Trophoblast cell (in vitro differentiated cells and primary cell): ENCODE results near the gene FARSA.
"Not testable (repeated sequence)": the region's sequence is repeated elsewhere in the genome, so short reads cannot be mapped to it uniquely, and the experiment has no call there.

Experiments
- DNase-seq, 2 donors: peaks; one replicate each; pipeline ENCODE4 v3.0.0-alpha.2; 2016
- H2AFZ ChIP-seq: 2 replicates; pipeline ENCODE4 v1.6.1; 2013; ENCODE audit warnings: low read length, moderate library complexity, mild to moderate bottlenecking; ENCODE audit not compliant: insufficient read depth, poor library complexity
- H2AK5ac ChIP-seq: 2 replicates; pipeline ENCODE4 v1.6.1; 2013; ENCODE audit warnings: mild to moderate bottlenecking, low read length
- H2BK120ac ChIP-seq: 2 replicates; pipeline ENCODE4 v1.6.1; 2013; ENCODE audit warnings: low read length, mild to moderate bottlenecking, moderate library complexity; ENCODE audit not compliant: insufficient read depth, poor library complexity
- H2BK12ac ChIP-seq: 2 replicates; pipeline ENCODE4 v1.6.1; 2013; ENCODE audit warnings: mild to moderate bottlenecking, low read length, moderate library complexity
- H2BK5ac ChIP-seq: 2 replicates; pipeline ENCODE4 v1.6.1; 2013; ENCODE audit warnings: low read length, low read depth, moderate library complexity, mild to moderate bottlenecking; ENCODE audit not compliant: poor library complexity
- H3K14ac ChIP-seq: 2 replicates; pipeline ENCODE4 v1.6.1; 2013; ENCODE audit warnings: mild to moderate bottlenecking, low read length
- H3K18ac ChIP-seq: 2 replicates; pipeline ENCODE4 v1.6.1; 2013; ENCODE audit warnings: mild to moderate bottlenecking, low read length
- H3K23ac ChIP-seq: 2 replicates; pipeline ENCODE4 v1.6.1; 2013; ENCODE audit warnings: low read length
- H3K27ac ChIP-seq: 2 replicates; pipeline ENCODE4 v1.5.1; 2013; ENCODE audit warnings: low read depth, mild to moderate bottlenecking, inconsistent platforms, low read length, moderate library complexity
- H3K27me3 ChIP-seq: 2 replicates; pipeline ENCODE4 v1.6.1; 2013; ENCODE audit warnings: inconsistent platforms, mild to moderate bottlenecking, low read length, moderate library complexity; ENCODE audit not compliant: insufficient read depth
- H3K36me3 ChIP-seq, 2 experiments: 1 replicate in 1 of 2; 2 replicates in 1 of 2; pipeline ENCODE4 v1.6.1; 2013; ENCODE audit warnings: low read length in 2 of 2, mild to moderate bottlenecking in 2 of 2, moderate library complexity in 1 of 2; ENCODE audit not compliant: insufficient read depth in 2 of 2, control insufficient read depth in 1 of 2
- H3K4ac ChIP-seq: 2 replicates; pipeline ENCODE4 v1.6.1; 2013; ENCODE audit warnings: low read depth, mild to moderate bottlenecking, low read length, moderate library complexity
- H3K4me1 ChIP-seq, 2 experiments: 1 replicate in 1 of 2; 2 replicates in 1 of 2; pipeline ENCODE4 v1.6.1; 2013; ENCODE audit warnings: low read length in 2 of 2, mild to moderate bottlenecking in 2 of 2, moderate library complexity in 1 of 2; ENCODE audit not compliant: insufficient read depth in 2 of 2, control insufficient read depth in 1 of 2
- H3K4me2 ChIP-seq: 2 replicates; pipeline ENCODE4 v1.6.1; 2013; ENCODE audit warnings: inconsistent platforms, mild to moderate bottlenecking, low read length, moderate library complexity
- H3K4me3 ChIP-seq: 2 replicates; pipeline ENCODE4 v1.5.1; 2013; ENCODE audit warnings: mild to moderate bottlenecking, low read depth, low read length, inconsistent platforms
- H3K79me1 ChIP-seq: one replicate; pipeline ENCODE4 v1.6.1; 2013; ENCODE audit warnings: low read length
- H3K79me2 ChIP-seq: 2 replicates; pipeline ENCODE4 v1.6.1; 2013; ENCODE audit warnings: low read length, mild to moderate bottlenecking; ENCODE audit not compliant: control insufficient read depth, insufficient read depth, poor library complexity
- H3K9ac ChIP-seq: 2 replicates; pipeline ENCODE4 v1.6.1; 2013; ENCODE audit warnings: mild to moderate bottlenecking, low read length
- H3K9me3 ChIP-seq: 2 replicates; pipeline ENCODE4 v1.6.1; 2013; ENCODE audit warnings: low read depth, mild to moderate bottlenecking, control low read depth, inconsistent platforms, low read length; ENCODE audit not compliant: insufficient read depth
- H4K12ac ChIP-seq: 2 replicates; pipeline ENCODE4 v1.6.1; 2013; ENCODE audit warnings: low read depth, mild to moderate bottlenecking, low read length, moderate library complexity
- H4K8ac ChIP-seq: 2 replicates; pipeline ENCODE4 v1.6.1; 2013; ENCODE audit warnings: low read depth, mild to moderate bottlenecking, low read length, moderate library complexity
- H4K91ac ChIP-seq: one replicate; pipeline ENCODE4 v1.6.1; 2013; ENCODE audit warnings: low read depth, mild to moderate bottlenecking, low read length, moderate library complexity
- WGBS: extraction: QIAGEN DNeasy Blood & Tissue Kit; methylation state at CpG from one replicate; pipeline ENCODE4 v1.1.7; 2013; ENCODE audit warnings: missing lambda C conversion rate; ENCODE audit not compliant: insufficient read length, insufficient coverage; ENCODE audit errors: extremely low coverage; 5-methylcytosine and 5-hydroxymethylcytosine counted together

The FARSA gene

GRCh38 chr19:12965017-12965811, 31.7 kb upstream of the FARSA start:
- Histone ChIP-seq H3K14ac (peak overlapping the region; percentile 60), H3K4me3 (peak overlapping the region; percentile 13), H3K4me2 (peak overlapping the region; percentile 56), H3K4me1 (peaks cover 3 to 4% of the 10 kb centered on the region in 2 experiments), H3K79me2 (no peaks in the 10 kb centered on the region), H3K36me3 (no peaks in the 10 kb centered on the region), H4K8ac (peak overlapping the region; percentile 77), H3K79me1 (peaks cover 6% of the 10 kb centered on the region), H3K23ac (no peak overlapping the region), H3K18ac (peak overlapping the region; percentile 68), H4K12ac (peak overlapping the region; percentile 93), H3K4ac (no peak overlapping the region), H2AFZ (peak overlapping the region; percentile 99), H3K9ac (no peak overlapping the region), H3K27ac (no peak overlapping the region), H4K91ac (peak overlapping the region; percentile 71), H2BK120ac (no peak overlapping the region), H2AK5ac (no peak overlapping the region), H3K9me3 (no peaks in the 10 kb centered on the region), H2BK5ac (peak overlapping the region; percentile 44), H3K27me3 (no peaks in the 10 kb centered on the region), H2BK12ac (peak overlapping the region; percentile 92)
- peak; percentile 77 to 90 for DNase-seq
- WGBS = no CpG with 5 or more reads among the region's 34 CpGs

GRCh38 chr19:12959481-12959880, 26.0 kb upstream of the FARSA start:
- Histone ChIP-seq H2AFZ (no peak overlapping the region), H3K27ac (no peak overlapping the region), H3K9ac (no peak overlapping the region), H2BK120ac (no peak overlapping the region), H4K8ac (no peak overlapping the region), H3K14ac (no peak overlapping the region), H2AK5ac (no peak overlapping the region), H3K36me3 (peaks cover under 1 to 4% of the 10 kb centered on the region in 2 experiments), H3K4me2 (no peak overlapping the region), H3K27me3 (no peaks in the 10 kb centered on the region), H2BK5ac (no peak overlapping the region), H4K12ac (no peak overlapping the region), H3K9me3 (peaks cover 2% of the 10 kb centered on the region), H3K4me3 (no peak overlapping the region), H3K79me2 (peaks cover 5% of the 10 kb centered on the region), H3K4ac (no peak overlapping the region), H3K18ac (no peak overlapping the region), H3K23ac (no peak overlapping the region), H3K4me1 (peaks cover 4 to 7% of the 10 kb centered on the region in 2 experiments), H4K91ac (no peak overlapping the region), H2BK12ac (no peak overlapping the region), H3K79me1 (peaks cover 6% of the 10 kb centered on the region)
- DNase-seq = no peak
- whole genome bisulfite sequencing = no CpG with 5 or more reads among the region's 6 CpGs

- H3K4me1 ChIP-seq, H3K79me2 ChIP-seq, H3K79me1 ChIP-seq, H2AK5ac ChIP-seq, H3K18ac ChIP-seq, H3K14ac ChIP-seq, H3K27me3 ChIP-seq, H2BK5ac ChIP-seq, H3K27ac ChIP-seq, H3K4me3 ChIP-seq, H3K23ac ChIP-seq, H3K9ac ChIP-seq, DNase-seq, H2BK12ac ChIP-seq, H3K4ac ChIP-seq, H2BK120ac ChIP-seq, H3K9me3 ChIP-seq: not testable (repeated sequence)
- peak overlapping the region; percentile 77 for H4K8ac ChIP-seq
- H4K91ac ChIP-seq = peak overlapping the region; percentile 93
- H4K12ac ChIP-seq = peak overlapping the region; percentile 78
- peaks cover 20 to 23% of the 10 kb centered on the region in 2 experiments for H3K36me3 ChIP-seq
- peak overlapping the region; percentile 44 for H2AFZ ChIP-seq
- H3K4me2 ChIP-seq = peak overlapping the region; percentile 90
- no CpG with 5 or more reads among the region's 31 CpGs for WGBS
These were observed 24.0 kb upstream of the FARSA start for GRCh38 chr19:12957389-12957952.

- peaks cover 26 to 30% of the 10 kb centered on the region in 2 experiments for H3K36me3 ChIP-seq
- H2AFZ ChIP-seq = peak within 1 kb of the TSS; percentile 44
- peak within 1 kb of the TSS; percentile 93 for H4K91ac ChIP-seq
- peak; percentile 65 to 83 for DNase-seq
- peaks cover 4 to 7% of the 10 kb centered on the region in 2 experiments for H3K4me1 ChIP-seq
- H3K23ac ChIP-seq = no peak within 1 kb of the TSS
- peak within 1 kb of the TSS; percentile 91 for H2BK5ac ChIP-seq
- peak within 1 kb of the TSS; percentile 1 for H2BK120ac ChIP-seq
- peaks cover 5% of the 10 kb centered on the region for H3K79me2 ChIP-seq
- H4K12ac ChIP-seq = peak within 1 kb of the TSS; percentile 78
- H4K8ac ChIP-seq = peak within 1 kb of the TSS; percentile 77
- H3K27me3 ChIP-seq = no peaks in the 10 kb centered on the region
- H2AK5ac ChIP-seq = peak within 1 kb of the TSS; percentile 19
- H3K9me3 ChIP-seq = peaks cover 2% of the 10 kb centered on the region
- H2BK12ac ChIP-seq = no peak within 1 kb of the TSS
- H3K79me1 ChIP-seq = peaks cover 6% of the 10 kb centered on the region
- no CpG with 5 or more reads among the region's 84 CpGs for WGBS
- peak within 1 kb of the TSS; percentile 97 for H3K4me3 ChIP-seq
- H3K27ac ChIP-seq = peak within 1 kb of the TSS; percentile 91
- H3K4ac ChIP-seq = peak within 1 kb of the TSS; percentile 96
- peak within 1 kb of the TSS; percentile 96 for H3K9ac ChIP-seq
- H3K18ac ChIP-seq = peak within 1 kb of the TSS; percentile 43
- H3K14ac ChIP-seq = peak within 1 kb of the TSS; percentile 61
- H3K4me2 ChIP-seq = peak within 1 kb of the TSS; percentile 90
These were observed 23.2 kb upstream of the FARSA start, which contains the start of gene GADD45GIP1 for GRCh38 chr19:12956446-12957388. Gene GADD45GIP1, minus strand, starts transcription at chr19:12957223. Its CDS starts 11 bp downstream, at chr19:12957212.
